Hematopoietic multipotent progenitor cell (in vitro differentiated cells): ENCODE data around the gene HSD3B1. TPM values are rescaled to one million over a fixed set of nuclear protein-coding genes. Genes with fewer than 3 reads are reported as not detected.
"Not testable (repeated sequence)": the region's sequence is repeated elsewhere in the genome, so short reads cannot be mapped to it uniquely, and the experiment has no call there.

Source experiments
- DNase-seq, 3 donors: peaks; one replicate each; pipeline ENCODE4 v3.0.0-alpha.2; 2011 to 2015; ENCODE audit warnings: low read depth in 2 of 3, low spot score in 2 of 3
- total RNA-seq: library from RNA; depleted of rRNA; stranded (reverse); fragments of >200 nt; gene quantifications from one replicate; pipeline ENCODE4 v1.2.3, GENCODE V29; 2012

HSD3B1 gene
- total RNA-seq, 1 donor, result not detected

DNA sequence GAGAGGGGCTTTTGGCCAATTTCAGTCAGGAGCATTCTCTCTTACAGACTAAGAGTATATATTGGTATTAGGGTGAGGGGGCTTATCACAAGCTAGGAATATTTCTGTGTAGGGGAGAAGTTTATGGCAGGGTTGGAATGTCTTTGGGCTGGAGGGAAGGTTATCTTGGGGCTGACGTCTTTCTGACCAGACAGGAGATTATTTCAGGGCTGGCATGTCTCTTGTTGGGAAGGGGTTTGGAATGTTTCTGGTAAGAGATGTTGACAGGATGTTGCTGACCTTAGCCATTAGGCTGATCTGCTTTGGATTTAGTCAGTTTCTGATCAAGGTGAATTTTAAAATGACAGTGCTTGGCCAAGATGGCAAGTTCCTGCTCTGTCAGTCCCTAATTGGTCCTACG is 17.8 kb upstream of the HSD3B1 start:
- DNase-seq, result no peak

DNA sequence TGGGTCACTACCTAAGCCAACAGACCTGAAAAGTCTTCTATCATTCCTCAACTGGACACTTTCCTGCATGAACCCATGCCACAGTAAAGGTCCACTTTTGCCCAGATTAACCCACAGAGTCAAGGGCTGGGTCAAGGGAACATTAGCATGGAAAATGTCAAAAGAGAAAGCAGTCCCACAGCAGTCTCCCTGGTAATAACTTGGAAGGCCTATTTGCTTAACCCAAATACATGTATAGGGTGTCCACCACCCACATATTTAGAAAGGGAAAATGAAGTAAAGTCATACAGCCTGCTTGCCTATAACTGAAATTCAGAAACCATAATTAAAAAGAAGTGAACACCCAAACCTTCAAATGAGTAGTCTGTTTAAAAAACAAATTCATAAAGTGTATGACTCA is 16.1 kb upstream of the HSD3B1 start:
- DNase-seq, result no peak

DNA sequence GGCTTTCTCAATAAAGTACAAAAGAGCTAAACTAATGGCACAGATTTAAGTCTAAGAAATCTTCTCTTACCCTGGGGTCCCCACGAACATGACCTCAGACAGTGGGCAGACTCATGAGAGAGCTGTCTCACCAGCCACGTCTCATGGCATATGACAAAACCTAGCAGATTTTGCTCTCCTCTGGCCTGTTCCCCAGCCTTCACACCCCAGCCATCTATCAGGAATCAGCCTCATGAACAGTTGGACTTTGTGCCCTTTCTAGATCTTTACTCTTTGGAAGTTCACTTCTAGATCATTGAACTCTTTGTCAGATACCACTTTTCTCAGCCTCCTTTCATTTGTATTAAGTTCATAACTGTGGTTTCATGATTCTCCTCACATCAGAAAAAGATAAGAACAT is 14.2 kb upstream of the HSD3B1 start:
- DNase-seq, result no peak

DNA sequence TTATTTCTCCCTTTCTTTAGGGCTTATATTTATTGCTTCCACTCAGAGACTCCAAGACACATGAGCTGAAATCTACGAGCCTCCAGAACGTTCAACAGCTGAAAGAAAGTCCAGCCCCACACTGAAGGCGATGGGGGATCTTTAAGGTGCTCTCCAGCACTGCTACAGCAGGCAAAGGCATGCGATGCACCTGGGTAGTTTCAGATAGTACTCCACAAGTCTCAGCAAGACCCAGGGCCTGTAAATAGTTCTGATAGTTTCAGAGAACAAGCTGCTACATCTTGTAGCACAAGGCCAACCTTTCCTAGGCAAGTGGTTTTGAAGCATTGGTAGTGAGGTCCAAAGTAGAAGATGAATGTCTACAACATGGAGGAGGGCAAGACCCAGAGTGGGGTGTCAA is 2.2 kb upstream of the HSD3B1 start:
- DNase-seq, result no peak

DNA sequence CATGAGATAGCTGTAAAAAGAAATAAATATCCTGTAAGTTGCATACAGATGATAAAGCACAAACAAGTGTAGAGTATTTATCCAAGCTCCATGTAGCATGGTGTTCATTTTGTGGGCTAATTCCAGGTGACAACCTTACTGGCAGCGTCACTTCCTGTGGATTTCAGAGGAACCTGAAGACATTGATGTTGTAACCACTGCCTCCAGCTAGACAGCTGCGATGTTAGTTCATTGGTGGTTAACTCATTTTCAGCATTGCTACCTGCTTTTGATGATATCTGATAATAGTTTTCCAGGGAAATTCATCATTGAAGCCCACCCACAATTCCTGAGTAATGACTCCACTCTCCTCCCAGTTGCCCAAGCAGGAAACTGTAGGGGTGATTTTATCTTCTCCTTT is 3.0 kb downstream of the HSD3B1 start:
- DNase-seq, result no peak

DNA sequence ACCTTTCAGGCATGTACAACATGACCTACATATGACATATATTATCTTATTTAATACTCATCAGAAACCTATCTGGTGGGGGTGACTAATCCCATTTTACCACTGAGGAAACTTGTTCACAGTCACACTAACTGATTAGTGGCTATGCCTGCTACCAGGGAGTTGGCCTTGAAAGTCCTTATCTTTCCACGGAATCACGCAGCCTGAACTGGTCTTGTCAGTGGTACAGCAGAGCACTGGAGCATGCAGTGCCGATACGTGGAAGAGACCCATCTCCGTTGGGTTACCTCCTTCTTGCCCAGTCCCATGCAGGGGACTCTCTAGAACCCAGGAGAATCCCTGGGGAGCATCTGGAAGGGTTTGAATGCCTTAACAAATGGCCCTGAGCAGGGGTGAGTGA is 8.2 kb downstream of the HSD3B1 start:
- DNase-seq, result no peak

DNA sequence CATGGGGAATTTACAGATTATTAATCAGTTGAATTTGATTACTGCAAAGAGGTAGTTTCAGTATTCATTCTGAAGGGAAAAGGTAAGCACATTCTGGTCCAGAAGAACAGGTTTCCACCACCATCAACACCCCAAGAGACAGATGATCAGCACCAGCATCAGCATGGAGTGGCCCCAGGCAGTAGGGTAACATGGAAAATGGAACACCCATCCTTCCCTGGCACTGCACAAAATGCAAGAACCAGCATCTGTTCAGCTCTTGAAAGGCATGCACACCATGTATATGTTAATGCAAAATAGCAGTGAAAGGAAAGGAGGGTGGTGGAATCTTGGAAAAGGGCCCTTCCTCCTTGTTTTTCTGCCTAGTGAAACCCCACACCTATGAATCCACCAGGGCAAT is 9.2 kb downstream of the HSD3B1 start:
- DNase-seq, result no peak

DNA sequence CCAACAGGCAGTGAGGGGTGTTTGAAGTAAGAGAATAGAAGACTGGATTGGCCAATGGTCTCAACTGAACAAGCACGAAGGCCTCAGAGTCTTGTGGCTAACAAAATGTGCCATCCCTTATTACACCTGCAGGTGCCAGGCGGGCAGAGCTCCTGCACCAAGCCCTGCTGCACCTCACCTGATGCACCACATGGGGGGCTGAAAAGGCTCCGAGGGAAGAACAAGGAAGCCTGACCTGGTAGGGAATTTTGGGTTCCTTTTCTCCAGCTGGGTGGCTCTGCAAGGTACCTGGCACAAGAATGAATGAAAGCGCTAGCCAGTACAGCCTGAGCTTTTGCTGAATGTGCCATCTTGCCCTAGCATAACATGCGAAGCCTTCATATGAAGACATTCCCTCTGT is 9.7 kb downstream of the HSD3B1 start:
- no peak for DNase-seq

DNA sequence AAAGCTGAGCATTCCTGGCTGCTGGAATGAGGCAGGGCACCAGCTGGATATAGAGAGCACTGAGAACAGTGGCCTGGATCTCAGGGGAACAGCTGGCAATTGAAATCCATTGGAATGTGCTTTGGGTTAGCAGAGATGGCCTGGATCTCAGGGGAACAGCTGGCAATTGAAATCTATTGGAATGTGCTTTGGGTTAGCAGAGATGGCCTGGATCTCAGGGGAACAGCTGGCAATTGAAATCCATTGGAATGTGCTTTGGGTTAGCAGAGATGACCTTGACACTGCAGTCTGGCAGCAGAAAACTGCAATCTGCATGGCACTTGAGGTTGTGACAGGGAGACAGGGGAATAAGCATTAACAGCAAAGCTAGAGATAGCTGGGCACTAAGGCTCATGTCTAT is 10.7 kb downstream of the HSD3B1 start:
- not testable (repeated sequence) for DNase-seq

DNA sequence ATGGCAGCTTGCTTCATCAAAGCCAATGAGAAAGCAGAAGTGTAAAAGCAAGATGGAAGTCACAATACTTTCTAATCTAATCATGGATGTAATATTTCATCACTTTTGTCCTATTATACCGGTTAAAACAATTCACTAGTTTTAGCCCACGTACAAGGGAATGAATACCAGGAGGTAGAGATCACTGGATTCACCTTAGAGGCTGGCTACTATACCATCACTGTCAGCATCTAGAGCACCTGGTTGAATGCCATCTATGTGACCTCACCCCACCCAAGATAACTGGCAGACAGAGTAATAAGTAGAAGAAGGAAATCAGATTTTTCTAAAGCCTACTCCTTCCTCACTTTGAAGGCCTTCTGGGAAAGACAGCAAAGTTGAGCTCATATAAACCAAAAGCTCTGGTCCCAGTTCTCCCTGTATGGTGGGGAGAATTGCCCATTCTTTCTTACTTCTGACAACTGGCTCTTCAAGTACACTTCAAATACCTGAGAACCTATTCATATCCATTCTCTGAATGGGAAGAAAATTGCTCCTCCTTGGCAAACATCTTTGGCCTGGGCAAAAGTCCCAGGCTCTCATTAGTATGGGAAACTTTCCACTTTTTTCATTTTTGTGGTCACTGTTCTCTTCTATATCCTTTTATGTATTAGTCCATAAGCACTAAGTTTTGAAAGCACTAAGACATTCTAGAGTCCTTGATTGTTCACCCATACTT is 24.8 kb downstream of the HSD3B1 start:
- DNase-seq, result no peak

DNA sequence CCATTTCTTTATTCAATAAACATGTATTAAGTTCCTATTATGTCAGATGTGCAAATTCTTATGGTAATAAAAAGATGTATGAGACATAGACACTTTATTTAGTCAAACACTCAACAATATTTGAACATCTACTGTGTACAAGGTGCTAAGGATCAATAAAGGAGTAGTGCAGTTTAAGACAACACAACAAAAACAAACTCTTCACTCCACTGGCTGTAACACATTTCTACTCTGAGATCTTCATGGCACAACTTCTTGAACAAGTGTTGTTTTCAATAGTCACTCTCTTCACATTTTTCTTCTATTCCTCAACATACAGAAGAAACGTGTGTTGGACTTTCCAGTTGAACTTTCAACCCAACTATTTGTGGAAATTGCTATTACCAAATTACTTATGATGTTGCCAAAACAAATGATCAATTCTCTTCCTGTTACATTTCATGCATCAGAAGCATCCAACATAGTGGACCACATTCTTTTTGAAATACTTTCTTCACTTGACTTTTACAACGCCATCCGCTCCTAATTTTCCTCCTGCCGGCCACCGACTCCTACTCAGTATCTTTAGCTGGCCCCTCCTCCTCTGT is 25.4 kb downstream of the HSD3B1 start:
- no peak for DNase-seq

DNA sequence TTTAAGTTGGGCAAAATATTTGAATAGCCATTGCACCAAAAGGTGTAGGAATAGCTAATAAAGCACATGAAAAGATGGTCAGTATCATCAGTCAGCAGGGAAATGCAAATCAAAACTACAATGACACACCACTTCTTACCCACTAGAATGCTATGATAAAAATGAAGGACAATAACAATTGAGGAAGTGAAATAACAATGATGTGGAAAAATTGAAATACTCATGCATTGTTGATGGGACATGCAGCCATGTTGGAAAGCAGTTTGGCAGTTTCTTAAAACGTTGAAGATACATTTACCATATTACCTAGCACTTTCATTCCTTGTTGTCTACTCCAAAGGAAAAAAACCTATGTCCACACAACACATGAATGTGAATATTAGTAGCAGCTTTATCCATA is 28.4 kb downstream of the HSD3B1 start:
- DNase-seq, result no peak

DNA sequence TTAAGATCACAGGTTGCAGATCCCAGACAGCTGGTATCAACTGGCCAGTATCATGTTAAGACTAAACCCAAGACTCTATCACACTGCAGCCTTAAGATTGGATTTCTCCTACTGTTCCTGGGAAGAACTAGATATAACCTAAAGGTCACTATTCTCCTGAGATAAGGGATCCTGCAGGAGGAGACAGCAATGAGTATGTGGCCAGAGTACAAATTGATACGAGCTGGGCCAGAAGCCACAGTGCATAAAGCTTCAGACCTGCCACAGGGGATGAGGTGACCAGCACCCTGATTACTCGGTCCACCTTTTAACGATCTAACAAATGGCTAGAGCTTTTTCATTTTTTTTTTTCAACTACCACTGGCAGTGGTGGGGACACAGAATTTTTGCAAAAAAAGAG is 31.0 kb downstream of the HSD3B1 start:
- no peak for DNase-seq

DNA sequence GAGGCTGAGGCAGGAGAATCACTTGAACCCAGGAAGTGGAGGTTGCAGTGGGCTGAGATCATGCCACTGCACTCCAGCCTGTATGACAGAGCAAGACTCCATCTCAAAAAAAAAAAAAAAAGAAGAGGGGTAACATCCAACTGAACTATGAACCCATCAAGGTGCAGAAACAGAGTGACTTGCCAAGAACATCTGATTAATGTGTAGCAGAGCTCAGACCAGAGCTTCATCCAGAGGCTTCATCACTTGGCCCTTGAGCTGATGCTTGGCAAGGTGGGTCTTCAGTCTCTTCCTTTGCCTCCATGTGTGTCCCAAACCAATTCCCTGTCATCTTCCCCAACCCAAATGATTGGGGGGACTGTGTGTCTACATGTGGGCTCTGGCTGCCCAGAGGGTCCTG is 32.6 kb downstream of the HSD3B1 start:
- no peak for DNase-seq

DNA sequence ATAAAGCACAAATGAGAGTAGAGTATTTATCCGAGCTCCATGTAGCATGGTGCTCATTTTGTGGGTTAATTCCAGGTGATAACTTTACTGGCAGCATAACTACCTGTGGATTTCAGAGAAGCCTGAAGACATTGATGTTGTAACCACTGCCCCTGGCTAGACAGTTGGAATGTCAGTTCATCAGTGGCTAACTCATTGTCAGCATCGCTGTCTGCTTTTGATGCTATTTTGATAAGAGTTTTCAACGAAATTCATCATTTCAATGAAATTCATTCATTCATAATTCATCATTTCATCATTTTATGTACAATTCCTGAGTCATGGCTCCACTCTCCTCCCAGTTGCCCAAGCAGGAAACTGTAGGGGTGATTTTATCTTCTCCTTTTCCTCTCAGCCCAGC is 34.4 kb downstream of the HSD3B1 start:
- no peak for DNase-seq

DNA sequence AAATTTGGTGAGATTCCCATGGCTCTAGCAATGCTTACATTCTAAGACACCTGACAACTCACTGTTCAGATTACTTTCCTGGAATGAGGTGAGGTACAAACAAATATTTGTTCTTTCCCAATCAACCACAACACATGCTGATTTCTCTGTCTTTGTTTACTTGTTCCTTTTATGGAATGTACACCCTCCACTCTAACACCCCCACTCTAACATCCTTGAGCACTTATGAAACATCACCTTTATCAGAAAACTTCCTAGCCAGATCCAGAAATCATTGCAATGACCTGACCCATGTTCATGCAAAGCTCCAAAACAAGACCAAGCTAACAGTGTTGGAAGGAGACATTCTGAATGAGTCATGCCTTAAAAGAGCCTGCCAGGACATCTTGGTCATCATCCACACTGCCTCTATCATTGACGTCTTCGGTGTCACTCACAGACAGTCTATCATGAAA is 35.5 kb downstream of the HSD3B1 start:
- DNase-seq, result no peak

DNA sequence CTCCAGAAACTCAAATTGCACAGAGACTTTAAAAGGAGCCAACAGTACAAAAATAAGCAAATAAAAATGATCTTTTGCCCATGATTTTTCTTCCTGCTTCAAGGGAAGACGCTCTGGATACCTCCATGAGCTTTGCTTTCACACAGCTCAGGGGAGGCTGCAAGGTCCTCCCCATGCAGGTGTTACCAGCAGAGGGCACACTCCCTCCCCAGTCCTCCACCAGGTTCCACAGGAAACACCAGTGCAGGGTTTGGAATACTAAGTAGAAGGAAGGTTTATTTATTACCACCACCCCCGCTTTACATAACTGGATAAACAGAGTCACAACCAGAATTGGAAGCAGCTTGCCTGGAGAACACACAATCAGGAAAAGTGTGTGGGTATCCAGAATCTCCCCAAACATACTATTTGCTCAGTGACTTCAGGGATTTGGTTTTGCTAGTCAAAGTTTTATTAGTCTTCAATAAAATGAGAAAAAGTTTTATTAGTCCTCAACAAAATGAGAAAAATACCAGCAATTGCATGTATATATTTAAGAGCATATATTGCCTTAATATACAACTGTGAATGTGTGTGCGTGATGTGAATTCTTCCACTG is 37.3 kb downstream of the HSD3B1 start:
- peak in 1 of 3 donors; percentile 10 for DNase-seq

DNA sequence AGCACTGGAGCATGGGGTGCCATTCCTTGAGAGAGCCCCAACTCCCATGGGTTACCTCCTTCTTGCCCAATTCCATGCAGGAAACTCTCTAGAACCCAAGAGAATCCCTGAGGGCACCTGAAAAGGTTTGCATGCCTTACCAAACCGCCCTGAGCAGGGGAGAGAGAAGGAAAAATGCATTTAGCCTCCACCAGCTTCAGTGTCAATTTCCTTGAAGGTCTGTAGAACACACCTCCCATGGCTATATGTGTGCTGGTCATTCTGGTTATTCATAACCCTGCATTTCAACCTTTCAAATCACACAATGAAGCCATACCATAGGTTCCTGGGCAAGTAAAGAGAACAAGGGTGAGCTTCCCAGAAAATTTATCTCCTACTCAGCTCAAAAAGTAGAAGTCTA is 39.6 kb downstream of the HSD3B1 start:
- no peak for DNase-seq

DNA sequence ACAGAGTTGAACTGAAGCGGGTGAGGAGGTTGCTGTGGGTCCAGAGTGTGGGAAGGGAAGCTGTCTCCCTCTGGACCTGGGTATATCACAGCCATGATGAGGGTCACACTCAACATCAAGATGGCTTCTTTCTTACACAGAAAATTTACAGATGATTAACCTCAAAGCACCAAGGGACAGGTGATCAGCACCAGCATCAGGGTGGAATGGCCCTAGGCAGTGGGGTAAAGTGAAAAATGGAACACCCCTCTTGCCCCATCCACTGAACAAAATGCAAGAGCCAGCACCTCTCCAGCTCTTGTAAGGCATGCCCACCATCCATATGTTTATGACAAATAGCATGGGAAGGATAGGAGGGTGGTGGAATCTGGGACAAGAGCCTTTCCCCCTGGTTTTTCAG is 40.3 kb downstream of the HSD3B1 start:
- no peak for DNase-seq

DNA sequence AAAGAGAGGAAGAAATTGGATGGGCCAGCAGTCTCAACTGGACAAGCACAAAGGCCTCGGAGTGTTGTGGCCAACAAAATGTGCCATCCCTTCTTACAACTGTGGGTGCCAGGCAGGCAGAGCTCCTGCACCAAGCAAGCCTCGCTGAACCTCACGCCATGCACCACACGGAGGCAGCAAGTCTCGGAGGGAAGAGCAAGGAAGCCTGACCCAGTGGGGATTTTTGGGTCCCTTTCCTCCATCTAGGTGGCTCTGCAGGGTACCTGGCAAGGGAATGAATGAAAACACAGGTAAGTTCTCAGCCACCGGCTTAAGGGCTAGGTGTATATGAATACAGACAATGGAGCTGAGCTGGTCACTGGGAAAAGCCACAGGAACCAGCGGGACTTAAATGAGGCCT is 40.8 kb downstream of the HSD3B1 start:
- DNase-seq, result no peak

DNA sequence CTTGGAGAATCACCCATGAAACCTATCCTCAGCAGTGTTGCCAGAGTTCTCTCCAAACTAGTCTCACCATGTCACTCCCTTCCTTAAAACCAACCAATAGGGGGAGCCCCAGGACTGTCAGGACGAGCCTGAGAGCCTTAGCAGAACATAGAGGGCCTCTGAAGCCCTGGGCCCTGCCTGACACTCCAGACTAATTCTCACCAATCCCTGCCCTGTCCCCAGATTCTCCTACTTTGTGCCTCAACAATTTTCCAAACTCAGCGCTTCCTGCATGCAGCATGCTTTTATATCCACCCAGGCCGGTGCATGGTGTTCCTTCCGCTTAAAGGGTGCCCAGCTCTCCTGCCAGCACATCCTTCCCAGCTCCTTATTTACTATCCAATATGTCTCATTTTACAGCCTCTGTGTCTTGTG is 42.7 kb downstream of the HSD3B1 start:
- DNase-seq, result peak in 2 of 3 donors; percentile 53 to 86

DNA sequence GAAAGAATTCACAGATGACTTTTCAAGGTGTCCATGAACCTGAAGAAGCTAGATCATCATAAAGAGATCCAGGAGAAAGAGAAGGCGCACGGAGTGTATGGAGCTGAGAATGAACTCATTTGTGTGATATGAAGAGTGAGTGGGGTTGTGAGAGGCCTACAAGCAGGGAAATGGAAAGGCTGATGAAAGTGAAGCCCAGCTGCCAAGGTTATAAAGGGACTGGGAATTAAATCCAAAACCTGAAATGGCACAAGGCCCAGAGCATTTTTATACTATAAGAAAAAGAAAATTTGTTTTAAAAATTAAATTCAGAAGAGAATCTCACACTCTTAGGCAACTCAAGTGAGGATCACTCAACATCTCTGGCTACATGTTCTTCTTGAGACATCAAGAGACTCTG is 43.4 kb downstream of the HSD3B1 start:
- DNase-seq, result no peak
